AG04450 (cell line): ENCODE measurements around the gene MRPL30. TPM values are rescaled to one million over a fixed set of nuclear protein-coding genes. Genes with fewer than 3 reads are reported as not detected.
"Not testable (repeated sequence)": the region's sequence is repeated elsewhere in the genome, so short reads cannot be mapped to it uniquely, and the experiment has no call there.

Experiments used
- CTCF ChIA-PET: fragments of 300-600, 350-600 bp; formaldehyde crosslinking; extraction: SDS; loops from one replicate; lab custom pipeline; 2022; ENCODE audit warnings: antibody characterized with exemption, inconsistent platforms; lab: Charles Lee
- POLR2A ChIA-PET: fragments of 350-600 bp; formaldehyde crosslinking; extraction: SDS; loops from one replicate; lab custom pipeline; 2021; ENCODE audit warnings: antibody characterized with exemption, inconsistent platforms; lab: Yijun Ruan, JAX
- DNase-seq: peaks from one replicate; pipeline ENCODE4 v3.0.0-alpha.2; 2011; ENCODE audit warnings: low read depth, low spot score
- H3K27ac ChIP-seq: one replicate; pipeline ENCODE4 v1.5.1; 2012; ENCODE audit warnings: low read depth, low read length, control low read depth
- H3K27me3 ChIP-seq: one replicate; pipeline ENCODE4 v1.6.0; 2012; ENCODE audit warnings: low read length; ENCODE audit not compliant: control insufficient read depth, insufficient read depth
- H3K4me3 ChIP-seq: 2 replicates; pipeline ENCODE4 v1.5.1; 2011; ENCODE audit warnings: mild to moderate bottlenecking, low read depth, low read length, control low read depth
- H3K9me3 ChIP-seq: 2 replicates; pipeline ENCODE4 v1.5.1; 2012; ENCODE audit warnings: low read length; ENCODE audit not compliant: control insufficient read depth, insufficient read depth
- CTCF ChIP-seq: IDR thresholded peaks from 2 replicates; pipeline ENCODE4 v1.5.1; 2011; ENCODE audit warnings: low read depth, low read length, control low read depth, inconsistent platforms
- polyA plus RNA-seq: library from polyadenylated mRNA; depleted of rRNA; stranded (reverse); fragments of >200 nt; gene quantifications from 2 replicates; pipeline ENCODE4 v1.2.3, GENCODE V29; 2011

The MRPL30 gene
- polyA plus RNA-seq, 1 experiment, result 38.3 TPM

- Histone ChIP-seq H3K4me3 (no peak overlapping the region), H3K27me3 (no peaks in the 10 kb centered on the region), H3K27ac (no peak overlapping the region), H3K9me3 (no peaks in the 10 kb centered on the region)
- DNase-seq, result no peak
- TF ChIP-seq CTCF, result no peak
- ChIA-PET CTCF (no interaction called here), POLR2A (no interaction called here)
These were observed 2.0 kb downstream of the MRPL30 start for GRCh38 chr2:99183025-99183424.

- H3K27ac ChIP-seq, result no peak overlapping the region
- DNase-seq, result no peak
- ChIA-PET CTCF (interaction anchor here (1.1 kb wide), 1 partner anchor 153 kb away, joined by 4 read pairs; the partner anchor contains the start of gene EIF5B), POLR2A (no interaction called here)
- no peaks in the 10 kb centered on the region for H3K27me3 ChIP-seq
- H3K4me3 ChIP-seq, result no peak overlapping the region
- no peaks in the 10 kb centered on the region for H3K9me3 ChIP-seq
- TF ChIP-seq CTCF, result no peak
These were observed 3.8 kb downstream of the MRPL30 start for GRCh38 chr2:99184811-99185210.

- no peak for DNase-seq
- Histone ChIP-seq H3K27ac (no peak overlapping the region), H3K4me3 (no peak overlapping the region), H3K27me3 (no peaks in the 10 kb centered on the region), H3K9me3 (no peaks in the 10 kb centered on the region)
- ChIA-PET CTCF (no interaction called here), POLR2A (no interaction called here)
- no peak for TF ChIP-seq CTCF
These were observed 6.0 kb downstream of the MRPL30 start for GRCh38 chr2:99187011-99187410.

- no peak overlapping the region for H3K27ac ChIP-seq
- ChIA-PET CTCF (no interaction called here), POLR2A (no interaction called here)
- H3K9me3 ChIP-seq, result no peaks in the 10 kb centered on the region
- TF ChIP-seq CTCF, result no peak
- no peak overlapping the region for H3K4me3 ChIP-seq
- DNase-seq, result no peak
- H3K27me3 ChIP-seq, result no peaks in the 10 kb centered on the region
These were observed 7.4 kb downstream of the MRPL30 start for GRCh38 chr2:99188357-99188756.

- Histone ChIP-seq H3K27ac (no peak overlapping the region), H3K27me3 (no peaks in the 10 kb centered on the region), H3K4me3 (no peak overlapping the region), H3K9me3 (no peaks in the 10 kb centered on the region)
- TF ChIP-seq CTCF, result peak; percentile 9; the same call in 1 of the 2 replicates
- POLR2A ChIA-PET, result no interaction called here
- CTCF ChIA-PET, result interaction anchor here (1.2 kb wide), 1 partner anchor 10 kb away, joined by 4 read pairs; the partner anchor contains the start of genes MITD1 and MRPL30
- DNase-seq, result no peak
These were observed 9.6 kb downstream of the MRPL30 start for GRCh38 chr2:99190548-99190947.

GRCh38 chr2:99192364-99192763, 11.4 kb downstream of the MRPL30 start:
- POLR2A ChIA-PET, H3K4me3 ChIP-seq, DNase-seq, H3K9me3 ChIP-seq, H3K27ac ChIP-seq, H3K27me3 ChIP-seq, CTCF ChIA-PET: not testable (repeated sequence)
